MM.1S (cell line): ENCODE data around the gene UBL4B.
"Not testable (repeated sequence)": the region's sequence is repeated elsewhere in the genome, so short reads cannot be mapped to it uniquely, and the experiment has no call there.

Experiments used
- DNase-seq: peaks from one replicate; pipeline ENCODE4 v3.0.0-alpha.2; 2015
- H2AFZ ChIP-seq: fragments of 300-600 bp; sonication (generic); 2 replicates; pipeline ENCODE4 v1.6.0; 2016; ENCODE audit warnings: antibody characterized with exemption, low read length
- H3F3A ChIP-seq: fragments of 300-600 bp; sonication (generic); 2 replicates; pipeline ENCODE4 v1.6.1; 2016; ENCODE audit warnings: mild to moderate bottlenecking, antibody characterized with exemption, low read length, moderate library complexity, mixed read lengths; ENCODE audit not compliant: insufficient read depth
- H3K27ac ChIP-seq: fragments of 300-600 bp; sonication (generic); 2 replicates; pipeline ENCODE4 v1.5.1; 2016; ENCODE audit warnings: mild to moderate bottlenecking, low read length
- H3K27me3 ChIP-seq: fragments of 300-600 bp; sonication (generic); replicated peaks from 2 replicates; pipeline ENCODE4 v1.6.0; 2016; ENCODE audit warnings: low read length; ENCODE audit not compliant: insufficient read depth
- H3K36me3 ChIP-seq: fragments of 300-600 bp; sonication (generic); replicated peaks from 2 replicates; pipeline ENCODE4 v1.6.1; 2016; ENCODE audit warnings: mild to moderate bottlenecking, low read length, mixed read lengths; ENCODE audit not compliant: insufficient read depth
- H3K4me1 ChIP-seq: fragments of 300-600 bp; sonication (generic); 2 replicates; pipeline ENCODE4 v1.6.1; 2016; ENCODE audit warnings: low read length, mixed read lengths
- H3K4me2 ChIP-seq: fragments of 300-600 bp; sonication (generic); 2 replicates; pipeline ENCODE4 v1.6.0; 2016; ENCODE audit warnings: low read depth, low read length
- H3K4me3 ChIP-seq: fragments of 300-600 bp; sonication (generic); 2 replicates; pipeline ENCODE4 v1.5.1; 2016; ENCODE audit warnings: low read length, mixed read lengths
- H3K79me2 ChIP-seq: fragments of 300-600 bp; sonication (generic); 2 replicates; pipeline ENCODE4 v1.6.1; 2016; ENCODE audit warnings: mixed run types, low read length, mixed read lengths
- H3K9ac ChIP-seq: fragments of 300-600 bp; sonication (generic); 2 replicates; pipeline ENCODE4 v1.6.1; 2016; ENCODE audit warnings: low read length, mixed read lengths
- H3K9me2 ChIP-seq: fragments of 300-600 bp; sonication (generic); replicated peaks from 2 replicates; pipeline ENCODE4 v1.6.1; 2016; ENCODE audit warnings: mild to moderate bottlenecking, low read length, mixed read lengths; ENCODE audit not compliant: insufficient read depth
- H3K9me3 ChIP-seq: fragments of 300-600 bp; sonication (generic); replicated peaks from 2 replicates; pipeline ENCODE4 v1.6.1; 2016; ENCODE audit warnings: mild to moderate bottlenecking, low read length, mixed read lengths; ENCODE audit not compliant: insufficient read depth
- H4K20me1 ChIP-seq: fragments of 300-600 bp; sonication (generic); 2 replicates; pipeline ENCODE4 v1.6.1; 2016; ENCODE audit warnings: mild to moderate bottlenecking, low read length, moderate library complexity, mixed read lengths; ENCODE audit not compliant: insufficient read depth
- EZH2 ChIP-seq: fragments of 300-600 bp; sonication (generic); optimal IDR thresholded peaks from 2 replicates; pipeline ENCODE3; 2017; ENCODE audit warnings: low read depth, mild to moderate bottlenecking, antibody characterized with exemption, low read length, mixed read lengths
- EZH2phosphoT487 ChIP-seq: fragments of 300-600 bp; sonication (generic); IDR thresholded peaks from 2 replicates; pipeline ENCODE4 v1.6.1; 2018; ENCODE audit warnings: antibody characterized with exemption, low read length
- TF ChIP-seq, protein P1 (sequence below): fragments of 300-600 bp; sonication (generic); IDR thresholded peaks from 2 replicates; pipeline ENCODE4 v1.5.1; 2016; ENCODE audit warnings: antibody characterized with exemption, low read length, mixed read lengths

UBL4B gene

DNA sequence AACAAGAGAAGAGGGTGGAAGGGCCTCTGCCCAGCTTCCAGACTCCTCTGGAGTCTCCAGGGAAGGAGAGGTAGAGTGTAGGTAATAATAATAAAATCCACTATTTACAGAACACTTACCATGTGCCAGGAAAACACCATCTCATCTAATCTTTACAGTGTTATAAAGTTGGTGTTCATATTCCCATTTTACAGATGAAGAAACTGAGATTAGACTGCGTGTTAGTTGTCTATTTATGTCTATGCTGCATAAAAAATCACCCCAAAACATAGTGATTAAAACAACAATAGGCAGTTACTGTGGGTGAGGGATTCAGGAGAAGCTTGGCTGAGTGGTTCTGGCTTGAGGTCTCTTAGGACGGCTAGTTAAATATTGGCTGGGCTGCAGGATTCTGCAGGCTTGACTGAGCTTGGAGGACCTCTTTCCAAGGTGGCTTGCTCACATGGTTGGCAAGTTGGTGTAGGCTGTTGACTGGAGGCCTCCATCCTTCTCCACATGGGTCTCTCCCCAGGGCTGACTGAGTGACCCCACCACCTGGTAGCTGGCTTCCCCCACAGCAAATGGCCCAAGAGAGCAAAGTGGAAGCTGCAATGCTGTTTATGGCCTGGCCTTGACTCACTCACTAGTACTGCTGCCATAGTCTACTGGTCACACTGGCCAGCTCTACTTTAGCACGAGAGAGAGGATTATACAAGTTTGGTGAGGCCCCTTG is 35.3 kb upstream of the UBL4B start:
- Histone ChIP-seq H3K9me2 (no peaks in the 10 kb centered on the region), H2AFZ (no peak overlapping the region), H4K20me1 (no peaks in the 10 kb centered on the region), H3K27me3 (no peaks in the 10 kb centered on the region), H3K27ac (no peak overlapping the region), H3K9ac (no peak overlapping the region), H3K4me2 (no peak overlapping the region), H3K9me3 (no peaks in the 10 kb centered on the region), H3K79me2 (no peaks in the 10 kb centered on the region), H3F3A (no peaks in the 10 kb centered on the region), H3K36me3 (no peaks in the 10 kb centered on the region), H3K4me1 (no peaks in the 10 kb centered on the region), H3K4me3 (no peak overlapping the region)
- DNase-seq: no peak
- TF ChIP-seq EZH2 (no peak), EZH2phosphoT487 (no peak)
- TF ChIP-seq, protein P1, sequence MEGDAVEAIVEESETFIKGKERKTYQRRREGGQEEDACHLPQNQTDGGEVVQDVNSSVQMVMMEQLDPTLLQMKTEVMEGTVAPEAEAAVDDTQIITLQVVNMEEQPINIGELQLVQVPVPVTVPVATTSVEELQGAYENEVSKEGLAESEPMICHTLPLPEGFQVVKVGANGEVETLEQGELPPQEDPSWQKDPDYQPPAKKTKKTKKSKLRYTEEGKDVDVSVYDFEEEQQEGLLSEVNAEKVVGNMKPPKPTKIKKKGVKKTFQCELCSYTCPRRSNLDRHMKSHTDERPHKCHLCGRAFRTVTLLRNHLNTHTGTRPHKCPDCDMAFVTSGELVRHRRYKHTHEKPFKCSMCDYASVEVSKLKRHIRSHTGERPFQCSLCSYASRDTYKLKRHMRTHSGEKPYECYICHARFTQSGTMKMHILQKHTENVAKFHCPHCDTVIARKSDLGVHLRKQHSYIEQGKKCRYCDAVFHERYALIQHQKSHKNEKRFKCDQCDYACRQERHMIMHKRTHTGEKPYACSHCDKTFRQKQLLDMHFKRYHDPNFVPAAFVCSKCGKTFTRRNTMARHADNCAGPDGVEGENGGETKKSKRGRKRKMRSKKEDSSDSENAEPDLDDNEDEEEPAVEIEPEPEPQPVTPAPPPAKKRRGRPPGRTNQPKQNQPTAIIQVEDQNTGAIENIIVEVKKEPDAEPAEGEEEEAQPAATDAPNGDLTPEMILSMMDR: no peak

DNA sequence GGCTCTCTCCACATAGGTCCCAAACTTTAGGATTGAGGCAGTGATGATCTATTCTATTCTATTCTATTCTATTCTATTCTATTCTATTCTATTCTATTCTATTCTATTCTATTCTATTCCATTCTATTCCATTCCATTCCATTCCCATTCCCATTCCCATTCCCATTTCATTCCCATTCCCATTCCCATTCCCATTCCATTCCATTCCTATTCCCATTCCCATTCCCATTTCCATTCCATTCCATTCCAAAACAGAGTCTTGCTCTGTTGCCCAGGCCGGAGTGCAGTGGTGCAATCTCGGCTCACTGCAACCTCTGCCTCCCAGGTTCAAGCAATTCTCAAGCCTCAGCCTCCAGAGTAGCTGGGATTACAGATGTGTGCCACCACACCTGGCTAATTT is 32.2 kb upstream of the UBL4B start:
- H2AFZ ChIP-seq, DNase-seq, H3K9me2 ChIP-seq, H3K4me3 ChIP-seq, H3K4me2 ChIP-seq, H3K79me2 ChIP-seq, H3K9me3 ChIP-seq, H3K27ac ChIP-seq, H3K9ac ChIP-seq, H3K27me3 ChIP-seq, H3F3A ChIP-seq, H3K4me1 ChIP-seq, H3K36me3 ChIP-seq, H4K20me1 ChIP-seq: not testable (repeated sequence)

DNA sequence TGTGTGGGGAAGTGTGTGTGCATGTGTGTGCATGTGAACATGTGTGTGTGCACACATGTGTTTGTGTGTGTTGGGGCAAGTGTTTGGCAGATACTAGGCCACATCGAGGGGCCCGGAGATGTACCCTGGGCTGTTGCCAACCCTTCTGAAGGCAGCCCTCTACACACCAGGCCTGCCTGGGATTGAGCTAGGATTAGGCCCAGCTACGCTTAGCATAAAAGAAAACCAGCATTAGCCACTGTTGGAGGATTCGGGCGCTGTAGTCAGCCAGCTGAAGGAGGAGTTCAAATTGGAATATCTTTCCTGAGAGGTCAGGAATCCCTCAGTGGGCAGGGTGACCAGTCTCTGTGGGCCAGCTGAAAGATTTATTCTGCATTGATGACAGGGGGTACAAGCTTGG is 31.2 kb upstream of the UBL4B start:
- no peaks in the 10 kb centered on the region for H3K9me2 ChIP-seq
- no peak overlapping the region for H2AFZ ChIP-seq
- H3F3A ChIP-seq: no peaks in the 10 kb centered on the region
- no peaks in the 10 kb centered on the region for H4K20me1 ChIP-seq
- H3K27me3 ChIP-seq: peaks cover 18% of the 10 kb centered on the region
- no peak overlapping the region for H3K4me3 ChIP-seq
- H3K9ac ChIP-seq: no peak overlapping the region
- no peak for DNase-seq
- H3K4me2 ChIP-seq: no peak overlapping the region
- no peaks in the 10 kb centered on the region for H3K4me1 ChIP-seq
- H3K79me2 ChIP-seq: no peaks in the 10 kb centered on the region
- H3K9me3 ChIP-seq: no peaks in the 10 kb centered on the region
- no peaks in the 10 kb centered on the region for H3K36me3 ChIP-seq
- TF ChIP-seq EZH2 (no peak), EZH2phosphoT487 (no peak)
- TF ChIP-seq, protein P1: no peak
- H3K27ac ChIP-seq: no peak overlapping the region

DNA sequence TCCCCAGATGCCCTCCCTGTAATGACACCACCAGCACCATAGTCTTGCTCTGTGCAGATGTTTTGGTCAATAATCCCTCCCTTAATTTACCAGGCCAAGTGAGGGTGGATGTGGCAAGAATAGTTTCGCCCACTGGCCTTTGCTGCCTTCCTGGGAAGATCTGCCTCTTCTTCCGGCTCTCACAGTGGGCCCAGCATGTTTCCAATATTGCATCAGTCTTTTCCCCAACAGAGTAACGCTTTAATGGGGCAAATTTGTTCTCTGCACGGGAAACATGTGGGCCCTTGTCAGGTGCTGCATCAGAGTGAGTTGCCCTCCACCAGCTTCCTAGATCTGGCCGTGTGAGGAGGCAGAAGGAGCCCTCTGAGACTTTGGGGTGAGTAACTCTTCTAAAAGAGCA is 29.8 kb upstream of the UBL4B start:
- Histone ChIP-seq H2AFZ (no peak overlapping the region), H3K27me3 (peaks cover 18% of the 10 kb centered on the region), H3K4me2 (no peak overlapping the region)

More for the DNA sequence above, 29.8 kb upstream of the UBL4B start:
- no peak overlapping the region for H3K9ac ChIP-seq
- TF ChIP-seq, protein P1: no peak
- TF ChIP-seq EZH2phosphoT487 (no peak), EZH2 (no peak)
- no peaks in the 10 kb centered on the region for H3K9me3 ChIP-seq
- H3K36me3 ChIP-seq: no peaks in the 10 kb centered on the region
- no peaks in the 10 kb centered on the region for H3K4me1 ChIP-seq
- H3F3A ChIP-seq: no peaks in the 10 kb centered on the region
- no peak overlapping the region for H3K27ac ChIP-seq
- no peaks in the 10 kb centered on the region for H3K9me2 ChIP-seq
- H4K20me1 ChIP-seq: no peaks in the 10 kb centered on the region
- no peak for DNase-seq
- H3K4me3 ChIP-seq: no peak overlapping the region
- H3K79me2 ChIP-seq: no peaks in the 10 kb centered on the region
